HepG2 (cell line): ENCODE measurements around the gene SLIT1. TPM values are rescaled to one million over a fixed set of nuclear protein-coding genes. Genes with fewer than 3 reads are reported as not detected.

ENCODE experiments used
- CAMTA2 ChIP-seq: sonication (generic); formaldehyde crosslinking; IDR thresholded peaks from 2 replicates; pipeline ENCODE4 v1.4.0; 2020; ENCODE audit warnings: mild to moderate bottlenecking, missing genetic modification reagents, borderline replicate concordance
- CC2D1A ChIP-seq: sonication (generic); formaldehyde crosslinking; IDR thresholded peaks from 2 replicates; pipeline ENCODE4 v1.8.1; 2023; ENCODE audit warnings: mild to moderate bottlenecking, missing genetic modification reagents
- CEBPZ ChIP-seq: IDR thresholded peaks from 2 replicates; pipeline ENCODE4 v1.6.1; 2012; ENCODE audit warnings: low read length, improper control_type of control experiment
- ETV5 ChIP-seq: IDR thresholded peaks from 2 replicates; pipeline ENCODE4 v1.6.1; 2018; ENCODE audit warnings: missing biosample characterization, missing genetic modification reagents, inconsistent platforms, borderline replicate concordance
- FOXK2 ChIP-seq: fragments of 450-650 bp; IDR thresholded peaks from 2 replicates; pipeline ENCODE4 v1.6.1; 2016
- IRX3 ChIP-seq: sonication (generic); formaldehyde crosslinking; IDR thresholded peaks from 2 replicates; pipeline ENCODE4 v1.8.1; 2023; ENCODE audit warnings: mild to moderate bottlenecking, low read depth, missing genetic modification reagents, borderline replicate concordance
- NAIF1 ChIP-seq: sonication (generic); formaldehyde crosslinking; IDR thresholded peaks from 2 replicates; pipeline ENCODE4 v1.5.0; 2020; ENCODE audit warnings: mild to moderate bottlenecking, missing genetic modification reagents, borderline replicate concordance
- NR1H2 ChIP-seq: sonication (generic); formaldehyde crosslinking; IDR thresholded peaks from 2 replicates; pipeline ENCODE4 v1.8.1; 2022; ENCODE audit warnings: low read depth, missing genetic modification reagents, borderline replicate concordance
- NR2C2 ChIP-seq: sonication (generic); formaldehyde crosslinking; IDR thresholded peaks from 2 replicates; pipeline ENCODE4 v1.4.0; 2020; ENCODE audit warnings: missing genetic modification reagents, mild to moderate bottlenecking, moderate library complexity, borderline replicate concordance
- RAD21 ChIP-seq: fragments of 450-650 bp; formaldehyde crosslinking; IDR thresholded peaks from 2 replicates; pipeline ENCODE4 v1.5.0; 2020; ENCODE audit warnings: mild to moderate bottlenecking
- RBAK ChIP-seq: sonication (generic); formaldehyde crosslinking; IDR thresholded peaks from 2 replicates; pipeline ENCODE4 v1.5.1; 2020; ENCODE audit warnings: mild to moderate bottlenecking, missing genetic modification reagents
- RXRB ChIP-seq: IDR thresholded peaks from 2 replicates; pipeline ENCODE4 v1.6.1; 2016; ENCODE audit warnings: borderline replicate concordance, missing genetic modification reagents, missing compliant biosample characterization
- SALL1 ChIP-seq: sonication (generic); formaldehyde crosslinking; IDR thresholded peaks from 2 replicates; pipeline ENCODE4 v1.8.0; 2022; ENCODE audit warnings: mild to moderate bottlenecking, missing genetic modification reagents
- SRSF9 ChIP-seq: fragments of 200-400 bp; formaldehyde crosslinking; IDR thresholded peaks from 2 replicates; pipeline ENCODE4 v1.6.1; 2018; ENCODE audit warnings: borderline replicate concordance, mild to moderate bottlenecking, low read depth, low read length; ENCODE audit not compliant: insufficient read depth, poor library complexity, severe bottlenecking
- TEAD3 ChIP-seq: optimal IDR thresholded peaks from 2 replicates; pipeline ENCODE3; 2016; ENCODE audit warnings: borderline replicate concordance
- TFAP4 ChIP-seq: sonication (generic); IDR thresholded peaks from 2 replicates; pipeline ENCODE4 v1.6.1; 2016; ENCODE audit warnings: low read depth, borderline replicate concordance
- ZNF234 ChIP-seq: sonication (generic); formaldehyde crosslinking; conservative IDR thresholded peaks from 2 replicates; pipeline ENCODE4 v1.5.1; 2020; ENCODE audit warnings: mild to moderate bottlenecking, missing genetic modification reagents
- ZNF292 ChIP-seq: sonication (generic); formaldehyde crosslinking; IDR thresholded peaks from 2 replicates; pipeline ENCODE4 v1.8.1; 2022; ENCODE audit warnings: mild to moderate bottlenecking, low read depth, missing genetic modification reagents, borderline replicate concordance
- ZNF629 ChIP-seq: sonication (generic); formaldehyde crosslinking; conservative IDR thresholded peaks from 2 replicates; pipeline ENCODE4 v1.5.0; 2020; ENCODE audit warnings: missing genetic modification reagents
- ZNF687 ChIP-seq: sonication (generic); formaldehyde crosslinking; IDR thresholded peaks from 2 replicates; pipeline ENCODE4 v1.5.1; 2020; ENCODE audit warnings: mild to moderate bottlenecking, missing genetic modification reagents, moderate library complexity
- polyA plus RNA-seq, 8 experiments: library from polyadenylated mRNA; depleted of rRNA in 3 of 8; stranded (reverse) in 7 of 8; unstranded in 1 of 8; fragments of >200 nt; fragmentation: Illumina TruSeq in 4 of 8; extraction: Trizol in 4 of 8; gene quantifications; 2 replicates each; pipeline versions ENCODE4 v1.2.1 to v1.2.3, GENCODE V29; 2011 to 2016; ENCODE audit warnings: low read depth in 4 of 8, missing spikeins in 1 of 8, mixed read lengths in 1 of 8; ENCODE audit not compliant: insufficient read depth in 1 of 8
- total RNA-seq, 5 experiments: library from RNA; depleted of rRNA; stranded (reverse); fragments of >200 nt; fragmentation: Illumina TruSeq; extraction: Trizol; gene quantifications; 2 replicates each; pipeline ENCODE4 v1.2.3, GENCODE V29; 2016; ENCODE audit warnings: low read depth in 1 of 5
- TF ChIP-seq, protein P1 (sequence below): sonication (generic); formaldehyde crosslinking; IDR thresholded peaks from 2 replicates; pipeline ENCODE4 v1.4.0; 2020; ENCODE audit warnings: mild to moderate bottlenecking, missing genetic modification reagents
- TF ChIP-seq, protein P2 (sequence below): IDR thresholded peaks from 2 replicates; pipeline ENCODE4 v1.6.1; 2012; ENCODE audit warnings: inconsistent platforms

The SLIT1 gene
- total and polyA plus RNA-seq, 2 of the 13 experiments (the other 11 are each of a cell fraction or from before 2014, with no cell fraction given), result 0.09 to 0.33 TPM

DNA sequence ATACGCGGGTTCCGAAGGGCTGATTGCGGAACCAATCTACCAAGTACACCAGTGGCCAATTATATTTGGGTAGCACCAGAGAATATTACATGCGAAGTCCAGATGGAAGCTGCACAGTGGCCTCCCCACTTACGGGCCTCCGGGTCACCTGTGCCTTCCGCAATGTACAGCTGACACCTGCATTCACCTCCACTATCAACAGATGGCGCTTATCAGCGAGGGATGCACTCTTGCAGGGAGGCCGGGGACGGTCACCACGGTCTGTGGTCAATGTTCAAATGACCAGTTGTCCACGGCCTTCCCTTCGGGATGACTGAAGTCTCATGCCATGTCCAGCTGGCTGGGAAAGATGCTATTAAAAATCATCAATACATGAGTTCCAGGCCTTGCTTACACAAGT is 47.6 kb downstream of the SLIT1 start (continued):
- TF ChIP-seq RBAK (no peak), ZNF629 (no peak), ZNF687 (peak; percentile 57), ZNF234 (CRISPR knock-in tag) (no peak), NR2C2 (CRISPR knock-in tag) (no peak), FOXK2 (no peak), RXRB (CRISPR knock-in tag) (0 out of 2 replicates have a peak, but pooled peaks have one; percentile 26), CAMTA2 (CRISPR knock-in tag) (no peak), CEBPZ (no peak), TEAD3 (CRISPR knock-in tag) (peak; percentile 63), TFAP4 (peak; percentile 72; the same call in 1 of the 2 replicates), SALL1 (CRISPR knock-in tag) (peak; percentile 43; the same call in 1 of the 2 replicates), ETV5 (CRISPR knock-in tag) (no peak), CC2D1A (CRISPR knock-in tag) (no peak), NR1H2 (CRISPR knock-in tag) (no peak), SRSF9 (no peak), IRX3 (CRISPR knock-in tag) (no peak), ZNF292 (CRISPR knock-in tag) (peak; percentile 46; the same call in 1 of the 2 replicates), NAIF1 (no peak), RAD21 (peak; percentile 75; the same call in 1 of the 2 replicates)
- TF ChIP-seq, protein P1, sequence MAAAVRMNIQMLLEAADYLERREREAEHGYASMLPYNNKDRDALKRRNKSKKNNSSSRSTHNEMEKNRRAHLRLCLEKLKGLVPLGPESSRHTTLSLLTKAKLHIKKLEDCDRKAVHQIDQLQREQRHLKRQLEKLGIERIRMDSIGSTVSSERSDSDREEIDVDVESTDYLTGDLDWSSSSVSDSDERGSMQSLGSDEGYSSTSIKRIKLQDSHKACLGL, result no peak
- TF ChIP-seq, protein P2, sequence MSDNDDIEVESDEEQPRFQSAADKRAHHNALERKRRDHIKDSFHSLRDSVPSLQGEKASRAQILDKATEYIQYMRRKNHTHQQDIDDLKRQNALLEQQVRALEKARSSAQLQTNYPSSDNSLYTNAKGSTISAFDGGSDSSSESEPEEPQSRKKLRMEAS, result peak; percentile 46; the same call in 1 of the 2 replicates
